Chondrocyte (in vitro differentiated cells): Measurements from ENCODE around the gene ARHGEF10L. TPM values are rescaled to one million over a fixed set of nuclear protein-coding genes. Genes with fewer than 3 reads are reported as not detected.

Experiments used
- DNase-seq: peaks from one replicate; pipeline ENCODE4 v3.0.0; 2021; ENCODE audit warnings: mixed read lengths, low spot score
- H3K27ac Mint-ChIP-seq: one replicate; pipeline ENCODE4 v1.8.0; 2021; ENCODE audit warnings: mild to moderate bottlenecking, moderate library complexity, mixed read lengths; ENCODE audit not compliant: unreplicated experiment
- H3K27me3 Mint-ChIP-seq: 2 replicates; pipeline ENCODE4 v1.8.0; 2021; ENCODE audit warnings: low read depth, mixed read lengths
- H3K36me3 Mint-ChIP-seq: 2 replicates; pipeline ENCODE4 v1.8.0; 2021; ENCODE audit warnings: low read depth, mixed read lengths
- H3K4me1 Mint-ChIP-seq: 2 replicates; pipeline ENCODE4 v1.8.0; 2021; ENCODE audit warnings: low read depth, mild to moderate bottlenecking, mixed read lengths
- H3K4me3 Mint-ChIP-seq: one replicate; pipeline ENCODE4 v1.8.0; 2021; ENCODE audit warnings: mild to moderate bottlenecking, moderate library complexity, mixed read lengths; ENCODE audit not compliant: unreplicated experiment
- H3K9me3 Mint-ChIP-seq: 2 replicates; pipeline ENCODE4 v1.8.0; 2021; ENCODE audit warnings: low read depth, mixed read lengths
- total RNA-seq: library from RNA; stranded (reverse); gene quantifications from 3 replicates; pipeline ENCODE4 v1.2.1, GENCODE V29; 2021
- TF ChIP-seq, protein P1 (sequence below): fragments of 200-600 bp; sonication (generic); IDR thresholded peaks from 2 replicates; pipeline ENCODE4 v1.5.0; 2021; ENCODE audit warnings: antibody characterized with exemption, mild to moderate bottlenecking, moderate library complexity

The ARHGEF10L gene
- total RNA-seq, 1 donor from 2014 or later, result 40.0 TPM

DNA sequence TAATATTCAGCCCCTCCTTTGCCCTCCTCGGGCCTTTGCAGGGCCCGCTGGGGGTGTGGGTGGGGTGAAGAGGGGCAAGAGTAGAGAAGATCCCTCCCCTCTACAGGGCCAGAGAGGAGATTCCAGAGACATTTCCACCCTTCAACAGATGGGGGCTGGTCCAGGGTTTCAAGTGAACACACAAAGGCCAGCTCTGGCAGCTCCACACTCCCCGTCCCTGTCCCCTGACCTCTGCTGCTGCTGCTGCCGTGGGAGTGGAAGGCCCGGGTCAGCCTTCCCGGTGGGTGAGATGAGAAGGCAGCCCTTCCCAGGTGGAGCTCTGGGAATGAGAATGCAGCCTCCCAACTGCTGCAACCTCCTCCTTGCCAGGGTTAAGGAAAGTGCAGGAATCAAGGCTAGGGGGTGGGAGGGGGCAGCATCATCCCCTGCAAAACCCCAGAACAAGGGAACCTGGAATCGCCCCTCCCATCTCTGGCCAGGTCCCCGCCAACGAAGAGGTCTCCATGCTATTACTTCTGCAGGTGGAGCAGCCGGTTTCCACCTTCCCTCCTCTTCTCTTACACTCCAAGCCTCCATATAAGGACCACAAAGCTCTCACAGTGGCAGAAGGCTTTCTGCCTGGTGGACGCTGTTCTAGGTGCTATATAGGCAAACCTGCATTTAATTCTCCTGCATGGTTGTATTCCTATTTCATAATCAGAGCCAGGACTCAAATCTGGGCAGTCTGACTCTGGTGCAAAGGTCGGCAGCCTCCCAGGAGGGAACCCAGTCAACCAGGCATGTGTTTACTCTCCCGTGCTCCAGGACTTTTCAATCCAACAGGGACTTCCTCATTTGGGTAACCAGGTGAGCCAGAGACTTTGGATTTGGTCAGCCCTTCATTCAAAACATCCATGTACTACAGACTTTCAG lies 22.9 kb upstream of the ARHGEF10L start:
- no peak overlapping the region for H3K4me3 Mint-ChIP-seq
- no peaks in the 10 kb centered on the region for H3K9me3 Mint-ChIP-seq
- TF ChIP-seq, protein P1, sequence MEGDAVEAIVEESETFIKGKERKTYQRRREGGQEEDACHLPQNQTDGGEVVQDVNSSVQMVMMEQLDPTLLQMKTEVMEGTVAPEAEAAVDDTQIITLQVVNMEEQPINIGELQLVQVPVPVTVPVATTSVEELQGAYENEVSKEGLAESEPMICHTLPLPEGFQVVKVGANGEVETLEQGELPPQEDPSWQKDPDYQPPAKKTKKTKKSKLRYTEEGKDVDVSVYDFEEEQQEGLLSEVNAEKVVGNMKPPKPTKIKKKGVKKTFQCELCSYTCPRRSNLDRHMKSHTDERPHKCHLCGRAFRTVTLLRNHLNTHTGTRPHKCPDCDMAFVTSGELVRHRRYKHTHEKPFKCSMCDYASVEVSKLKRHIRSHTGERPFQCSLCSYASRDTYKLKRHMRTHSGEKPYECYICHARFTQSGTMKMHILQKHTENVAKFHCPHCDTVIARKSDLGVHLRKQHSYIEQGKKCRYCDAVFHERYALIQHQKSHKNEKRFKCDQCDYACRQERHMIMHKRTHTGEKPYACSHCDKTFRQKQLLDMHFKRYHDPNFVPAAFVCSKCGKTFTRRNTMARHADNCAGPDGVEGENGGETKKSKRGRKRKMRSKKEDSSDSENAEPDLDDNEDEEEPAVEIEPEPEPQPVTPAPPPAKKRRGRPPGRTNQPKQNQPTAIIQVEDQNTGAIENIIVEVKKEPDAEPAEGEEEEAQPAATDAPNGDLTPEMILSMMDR, result no peak
- H3K27me3 Mint-ChIP-seq, result peaks cover 10% of the 10 kb centered on the region
- DNase-seq, result no peak
- no peaks in the 10 kb centered on the region for H3K36me3 Mint-ChIP-seq
- H3K27ac Mint-ChIP-seq, result no peak overlapping the region
- H3K4me1 Mint-ChIP-seq, result no peaks in the 10 kb centered on the region

DNA sequence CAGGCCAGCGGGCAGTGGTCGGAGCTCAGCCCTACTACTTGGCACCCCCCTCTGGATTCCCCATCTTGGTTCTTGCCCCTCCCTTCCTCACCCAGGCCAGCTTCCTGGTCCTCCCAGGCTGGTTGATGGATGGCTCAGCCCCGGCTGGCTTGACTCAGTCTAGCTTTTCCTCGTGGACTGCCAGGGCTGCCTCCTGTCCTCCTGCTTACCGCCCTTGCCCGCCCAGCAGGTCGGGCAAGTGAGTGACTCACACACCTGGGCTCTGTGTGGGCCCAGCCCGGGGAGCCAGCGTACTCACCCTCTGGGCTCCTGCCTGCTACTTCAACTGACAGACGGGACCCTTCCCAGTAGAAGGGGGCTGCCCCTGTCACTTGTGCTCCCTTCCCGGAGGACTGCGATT lies 19.5 kb upstream of the ARHGEF10L start:
- Mint-ChIP-seq H3K27ac (no peak overlapping the region), H3K4me3 (no peak overlapping the region), H3K9me3 (no peaks in the 10 kb centered on the region), H3K36me3 (no peaks in the 10 kb centered on the region), H3K27me3 (peaks cover 7% of the 10 kb centered on the region), H3K4me1 (no peaks in the 10 kb centered on the region)
- no peak for DNase-seq
- TF ChIP-seq, protein P1, result no peak

DNA sequence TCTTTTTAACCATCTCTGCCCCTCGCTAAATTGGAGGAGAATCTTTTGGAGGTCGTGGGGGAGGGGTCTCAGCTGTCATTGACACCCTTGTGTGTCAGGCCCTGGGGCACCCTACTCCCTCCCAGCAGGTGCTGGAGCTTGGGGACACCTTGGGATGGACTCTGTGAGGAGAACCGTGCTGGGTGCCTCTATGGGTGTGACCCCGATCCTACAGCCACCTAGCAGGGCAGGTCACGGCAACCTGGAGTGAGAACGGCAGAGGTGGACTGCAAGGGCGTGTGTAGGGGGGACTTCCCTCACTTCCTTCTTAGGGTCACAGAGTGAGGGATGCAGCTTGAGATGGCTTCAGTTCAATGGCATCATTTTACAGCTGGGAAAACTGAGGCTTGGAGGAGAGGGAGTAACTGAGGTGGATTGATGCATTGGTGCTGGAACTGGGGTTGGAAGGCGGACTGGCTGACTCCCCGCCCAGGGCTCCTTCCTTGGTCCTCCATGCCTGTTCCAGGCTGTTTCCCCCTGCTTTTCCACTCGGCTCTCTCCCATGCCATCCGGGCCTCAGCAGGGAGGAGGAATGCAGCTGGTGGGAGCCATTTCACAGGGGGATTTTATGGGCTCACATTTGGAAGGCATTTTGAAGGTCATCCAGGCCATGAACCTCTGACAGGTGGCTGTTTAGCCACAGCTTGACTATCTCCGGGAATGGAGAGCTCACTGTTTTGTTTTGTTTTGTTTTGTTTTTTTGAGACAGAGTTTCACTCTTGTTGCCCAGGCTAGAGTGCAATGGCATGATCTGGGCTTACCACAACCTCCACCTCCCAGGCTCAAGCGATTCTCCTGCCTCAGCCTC lies 18.8 kb upstream of the ARHGEF10L start:
- H3K4me3 Mint-ChIP-seq, result no peak overlapping the region
- H3K27me3 Mint-ChIP-seq, result peaks cover 7% of the 10 kb centered on the region
- DNase-seq, result no peak
- no peaks in the 10 kb centered on the region for H3K9me3 Mint-ChIP-seq
- H3K4me1 Mint-ChIP-seq, result no peaks in the 10 kb centered on the region
- TF ChIP-seq, protein P1, result no peak
- H3K27ac Mint-ChIP-seq, result no peak overlapping the region
- no peaks in the 10 kb centered on the region for H3K36me3 Mint-ChIP-seq

DNA sequence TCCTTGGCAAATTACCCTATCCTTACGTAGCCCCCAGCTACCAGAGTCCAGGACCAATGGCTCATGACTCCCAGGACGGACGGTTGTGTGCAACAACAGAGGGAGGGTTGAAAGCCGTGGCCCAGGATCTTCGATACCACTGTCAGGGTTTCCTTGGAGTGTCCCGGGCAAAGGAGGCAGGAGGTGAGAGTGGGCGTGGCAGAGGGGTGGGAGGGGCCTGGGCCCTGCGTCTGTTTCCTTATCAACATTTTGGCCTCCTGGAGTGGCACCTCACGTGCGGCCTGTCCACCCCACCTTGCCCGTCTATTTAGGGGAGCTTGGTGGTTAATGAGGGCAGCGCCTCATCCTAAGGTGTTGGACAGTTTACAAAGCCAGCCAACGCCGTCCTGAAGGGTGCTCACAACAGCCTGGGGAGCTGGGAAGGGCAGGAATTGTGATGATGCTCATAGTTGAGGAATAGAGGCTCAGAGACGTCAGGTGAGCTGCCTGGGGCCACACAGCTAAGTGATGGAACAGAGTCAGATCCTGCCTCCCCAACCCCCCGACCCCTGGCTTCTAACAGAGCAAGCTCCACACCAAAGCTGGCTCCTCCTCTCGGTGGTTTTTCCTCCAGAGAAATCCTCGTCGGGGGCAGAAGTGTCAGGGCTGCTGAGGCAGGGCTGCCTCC lies 17.4 kb upstream of the ARHGEF10L start:
- DNase-seq, result no peak
- TF ChIP-seq, protein P1, result no peak
- Mint-ChIP-seq H3K27me3 (peaks cover 3% of the 10 kb centered on the region), H3K36me3 (no peaks in the 10 kb centered on the region), H3K27ac (no peak overlapping the region), H3K4me1 (peaks cover 8% of the 10 kb centered on the region), H3K4me3 (no peak overlapping the region), H3K9me3 (no peaks in the 10 kb centered on the region)
